Activated CD8-positive, alpha-beta T cell treated with anti-CD3 and anti-CD28 coated beads, Interleukin-2, amount 10 ng/mL, durations not matched to agents 7 days and 5 days (primary cell): ENCODE data around the gene OTUD3. TPM values are rescaled to one million over a fixed set of nuclear protein-coding genes. Genes with fewer than 3 reads are reported as not detected.
A peak's percentile ranks its signal among the peaks of the same experiment; 100 is the strongest.

Experiments used
- ATAC-seq: fragments of 150-1000 bp; cut with Tn5 transposase; one replicate; pipeline ENCODE4 v1.10.0; 2021; ENCODE audit warnings: moderate library complexity
- CTCF ChIA-PET: fragments of 350-600 bp; sonication (Branson Sonifier 250); formaldehyde crosslinking; loops from one replicate; lab custom pipeline; 2021; ENCODE audit warnings: antibody characterized with exemption; lab: Charles Lee
- POLR2A ChIA-PET: fragments of 350-600 bp; sonication (Branson Sonifier 250); formaldehyde crosslinking; loops from one replicate; lab custom pipeline; 2021; ENCODE audit warnings: antibody characterized with exemption; lab: Charles Lee
- DNase-seq: peaks from one replicate; pipeline ENCODE4 v3.0.0-alpha.2; 2020
- H3K27ac Mint-ChIP-seq: one replicate; pipeline ENCODE4 v1.8.0; 2021; ENCODE audit warnings: mild to moderate bottlenecking, mixed read lengths
- H3K27me3 Mint-ChIP-seq: one replicate; pipeline ENCODE4 v1.8.0; 2021; ENCODE audit warnings: low read depth, mixed read lengths
- H3K36me3 Mint-ChIP-seq: one replicate; pipeline ENCODE4 v1.8.0; 2021; ENCODE audit warnings: low read depth, mixed read lengths
- H3K4me1 Mint-ChIP-seq: one replicate; pipeline ENCODE4 v1.8.0; 2021; ENCODE audit warnings: low read depth, mixed read lengths
- H3K4me3 Mint-ChIP-seq: one replicate; pipeline ENCODE4 v1.8.0; 2021; ENCODE audit warnings: mild to moderate bottlenecking, mixed read lengths
- H3K9me3 Mint-ChIP-seq: one replicate; pipeline ENCODE4 v1.8.0; 2022; ENCODE audit warnings: mixed read lengths; ENCODE audit not compliant: insufficient read depth
- total RNA-seq, 2 experiments: library from RNA; stranded (reverse); gene quantifications; one replicate each; pipeline ENCODE4 v1.2.3, GENCODE V29; 2021

The OTUD3 gene
- total RNA-seq, 2 experiments from 2014 or later: 9.7 to 10.4 TPM

DNA sequence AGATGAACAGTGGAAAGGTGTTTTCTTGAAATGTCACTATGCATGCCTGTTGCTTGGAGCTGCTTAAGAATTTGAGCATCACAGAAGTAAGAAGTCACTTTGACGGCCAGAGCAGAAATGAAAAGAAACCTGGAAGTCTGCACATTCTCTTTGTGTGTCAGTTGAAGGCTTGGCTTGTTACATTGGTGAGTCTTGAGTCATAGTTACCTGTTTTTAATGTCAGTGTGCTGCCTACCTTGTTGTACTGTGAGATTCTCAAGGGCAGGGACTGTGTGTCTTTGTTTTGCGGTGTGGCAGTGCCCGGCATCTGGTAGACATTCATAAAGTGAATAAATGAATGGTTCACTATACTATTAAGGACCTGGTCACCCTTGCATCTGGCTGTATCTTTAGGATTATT lies 9.9 kb downstream of the OTUD3 start:
- ChIA-PET POLR2A (no interaction called here), CTCF (interaction anchor here (3.3 kb wide), 1 partner anchor 10 kb away, joined by 14 read pairs; the partner anchor contains the start of gene OTUD3)
- Mint-ChIP-seq H3K4me3 (no peak overlapping the region), H3K4me1 (peaks cover 4% of the 10 kb centered on the region), H3K36me3 (peaks cover 31% of the 10 kb centered on the region), H3K27me3 (no peaks in the 10 kb centered on the region), H3K27ac (no peak overlapping the region), H3K9me3 (no peaks in the 10 kb centered on the region)
- ATAC-seq: no peak
- no peak for DNase-seq

- no peak overlapping the region for H3K4me3 Mint-ChIP-seq
- H3K27ac Mint-ChIP-seq: no peak overlapping the region
- H3K27me3 Mint-ChIP-seq: no peaks in the 10 kb centered on the region
- DNase-seq (no peak), ATAC-seq (no peak)
- peaks cover 35% of the 10 kb centered on the region for H3K36me3 Mint-ChIP-seq
- peaks cover 4% of the 10 kb centered on the region for H3K4me1 Mint-ChIP-seq
- POLR2A ChIA-PET: no interaction called here
- CTCF ChIA-PET: interaction anchor here (1.6 to 3.3 kb wide), 2 partner anchors 11 to 25 kb away, joined by 6 to 14 read pairs; partner anchors contain the start of gene OTUD3
- no peaks in the 10 kb centered on the region for H3K9me3 Mint-ChIP-seq
These were observed 10.5 kb downstream of the OTUD3 start for GRCh38 chr1:19892628-19893168.

DNA sequence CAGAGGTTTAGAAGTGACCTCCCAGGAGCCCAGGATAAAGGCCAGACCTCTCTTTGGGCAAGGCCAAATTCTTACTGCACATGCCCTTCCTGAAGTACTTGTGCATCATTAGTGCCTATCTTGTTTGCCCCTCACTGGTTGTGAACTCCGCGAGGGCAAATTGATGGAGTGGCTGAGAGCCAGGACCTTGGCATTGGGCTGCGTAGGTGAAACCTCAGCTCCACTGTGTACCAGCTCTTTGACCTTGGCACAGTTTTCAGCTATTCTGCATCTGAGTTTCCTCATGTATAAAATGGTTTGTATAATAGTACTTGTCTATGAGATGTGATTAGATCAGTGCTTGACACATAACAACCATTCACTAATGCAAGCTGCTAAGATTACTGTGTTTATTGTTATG lies 11.5 kb downstream of the OTUD3 start:
- Mint-ChIP-seq H3K27me3 (no peaks in the 10 kb centered on the region), H3K4me1 (no peaks in the 10 kb centered on the region), H3K27ac (no peak overlapping the region), H3K9me3 (no peaks in the 10 kb centered on the region), H3K4me3 (no peak overlapping the region), H3K36me3 (peaks cover 33% of the 10 kb centered on the region)
- CTCF ChIA-PET: interaction anchor here (0.8 to 1.7 kb wide), 3 partner anchors 11 to 24 kb away, joined by 3 to 10 read pairs (median 6); partner anchors contain the start of gene OTUD3
- DNase-seq (no peak), ATAC-seq (no peak)
- POLR2A ChIA-PET: no interaction called here

DNA sequence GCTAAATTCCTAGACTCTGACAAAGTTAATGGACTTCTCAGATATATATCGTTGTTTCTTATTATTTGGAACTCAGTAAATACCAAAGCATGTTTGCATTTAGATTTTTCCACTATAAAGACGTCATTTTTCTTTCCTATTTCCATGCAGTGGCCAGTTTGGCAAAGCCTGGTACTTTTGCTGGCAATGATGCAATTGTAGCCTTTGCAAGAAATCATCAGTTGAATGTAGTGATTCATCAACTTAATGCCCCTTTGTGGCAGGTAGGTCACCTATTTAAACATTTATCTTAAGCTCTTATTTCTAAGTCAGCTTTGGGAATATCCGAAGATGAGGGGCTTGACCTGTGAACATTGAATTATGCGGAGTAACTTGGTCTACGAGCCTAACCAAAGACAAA lies 12.0 kb downstream of the OTUD3 start:
- Mint-ChIP-seq H3K27me3 (no peaks in the 10 kb centered on the region), H3K27ac (no peak overlapping the region), H3K4me1 (no peaks in the 10 kb centered on the region), H3K36me3 (peaks cover 38% of the 10 kb centered on the region), H3K4me3 (no peak overlapping the region), H3K9me3 (no peaks in the 10 kb centered on the region)
- CTCF ChIA-PET: interaction anchor here (0.8 to 1.7 kb wide), 3 partner anchors 11 to 23 kb away, joined by 3 to 10 read pairs (median 6); partner anchors contain the start of gene OTUD3
- DNase-seq: no peak
- no peak for ATAC-seq
- POLR2A ChIA-PET: no interaction called here

- H3K27me3 Mint-ChIP-seq: no peaks in the 10 kb centered on the region
- CTCF ChIA-PET: interaction anchor here (1.6 kb wide), 1 partner anchor 20 kb away, joined by 6 read pairs; the partner anchor contains the start of gene OTUD3
- POLR2A ChIA-PET: no interaction called here
- H3K9me3 Mint-ChIP-seq: no peaks in the 10 kb centered on the region
- DNase-seq (no peak), ATAC-seq (no peak)
- H3K36me3 Mint-ChIP-seq: peaks cover 53% of the 10 kb centered on the region
- H3K4me1 Mint-ChIP-seq: no peaks in the 10 kb centered on the region
- H3K4me3 Mint-ChIP-seq: no peak overlapping the region
- no peak overlapping the region for H3K27ac Mint-ChIP-seq
These were observed 19.5 kb downstream of the OTUD3 start for GRCh38 chr1:19901653-19902052.

GRCh38 chr1:19903621-19904020 lies 21.4 kb downstream of the OTUD3 start:
- DNase-seq (no peak), ATAC-seq (no peak)
- ChIA-PET POLR2A (no interaction called here), CTCF (no interaction called here)
- Mint-ChIP-seq H3K27me3 (no peaks in the 10 kb centered on the region), H3K4me3 (no peak overlapping the region), H3K36me3 (peaks cover 60% of the 10 kb centered on the region), H3K27ac (no peak overlapping the region), H3K4me1 (no peaks in the 10 kb centered on the region), H3K9me3 (no peaks in the 10 kb centered on the region)

DNA sequence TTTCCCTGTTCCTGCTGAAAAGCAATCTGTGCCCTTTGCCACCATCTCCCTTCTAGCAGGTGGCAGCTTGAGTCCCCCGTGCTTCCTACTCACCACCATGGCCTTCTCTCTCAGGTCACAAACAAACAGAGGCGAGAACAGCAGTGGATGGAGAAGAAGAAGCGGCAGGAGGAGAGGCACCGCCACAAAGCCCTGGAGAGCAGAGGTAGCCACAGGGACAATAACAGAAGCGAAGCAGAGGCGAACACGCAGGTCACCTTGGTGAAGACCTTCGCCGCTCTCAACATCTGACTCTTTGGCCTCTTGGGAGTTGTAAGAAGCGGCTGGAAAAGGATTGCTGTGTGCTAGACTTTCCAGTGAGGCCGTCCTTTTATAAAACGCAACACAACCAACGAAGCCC lies 25.3 kb downstream of the OTUD3 start:
- ATAC-seq (no peak), DNase-seq (no peak)
- CTCF ChIA-PET: interaction anchor here (1.3 to 2.0 kb wide), 2 partner anchors 10 to 306 kb away, joined by 4 read pairs; no protein-coding TSS in a partner anchor
- H3K27ac Mint-ChIP-seq: no peak overlapping the region
- H3K36me3 Mint-ChIP-seq: peaks cover 54% of the 10 kb centered on the region
- no peak overlapping the region for H3K4me3 Mint-ChIP-seq
- POLR2A ChIA-PET: interaction anchor here (0.9 kb wide), 1 partner anchor 26 kb away, joined by 4 read pairs; the partner anchor contains the start of gene OTUD3
- no peaks in the 10 kb centered on the region for H3K4me1 Mint-ChIP-seq
- H3K9me3 Mint-ChIP-seq: no peaks in the 10 kb centered on the region
- no peaks in the 10 kb centered on the region for H3K27me3 Mint-ChIP-seq

GRCh38 chr1:19909392-19909791 lies 27.2 kb downstream of the OTUD3 start:
- Mint-ChIP-seq H3K4me1 (no peaks in the 10 kb centered on the region), H3K36me3 (peaks cover 53% of the 10 kb centered on the region), H3K27me3 (no peaks in the 10 kb centered on the region), H3K27ac (no peak overlapping the region), H3K4me3 (no peak overlapping the region), H3K9me3 (no peaks in the 10 kb centered on the region)
- ATAC-seq (no peak), DNase-seq (no peak)
- CTCF ChIA-PET: interaction anchor here (1.0 to 1.4 kb wide), 3 partner anchors 8 to 286 kb away, joined by 3 read pairs; partner anchors contain the start of gene OTUD3
- POLR2A ChIA-PET: no interaction called here

GRCh38 chr1:19909971-19910370 lies 27.8 kb downstream of the OTUD3 start:
- POLR2A ChIA-PET: interaction anchor here (1.1 kb wide), 1 partner anchor 28 kb away, joined by 4 read pairs; the partner anchor contains the start of gene OTUD3
- CTCF ChIA-PET: interaction anchor here (1.0 to 1.4 kb wide), 3 partner anchors 8 to 286 kb away, joined by 3 read pairs; partner anchors contain the start of gene OTUD3
- Mint-ChIP-seq H3K27ac (no peak overlapping the region), H3K27me3 (no peaks in the 10 kb centered on the region), H3K9me3 (no peaks in the 10 kb centered on the region), H3K4me1 (no peaks in the 10 kb centered on the region), H3K36me3 (peaks cover 51% of the 10 kb centered on the region), H3K4me3 (no peak overlapping the region)
- no peak for DNase-seq
- ATAC-seq: no peak

GRCh38 chr1:19910650-19911049 lies 28.5 kb downstream of the OTUD3 start:
- POLR2A ChIA-PET: interaction anchor here (1.1 kb wide), 1 partner anchor 29 kb away, joined by 4 read pairs; the partner anchor contains the start of gene OTUD3

DNA sequence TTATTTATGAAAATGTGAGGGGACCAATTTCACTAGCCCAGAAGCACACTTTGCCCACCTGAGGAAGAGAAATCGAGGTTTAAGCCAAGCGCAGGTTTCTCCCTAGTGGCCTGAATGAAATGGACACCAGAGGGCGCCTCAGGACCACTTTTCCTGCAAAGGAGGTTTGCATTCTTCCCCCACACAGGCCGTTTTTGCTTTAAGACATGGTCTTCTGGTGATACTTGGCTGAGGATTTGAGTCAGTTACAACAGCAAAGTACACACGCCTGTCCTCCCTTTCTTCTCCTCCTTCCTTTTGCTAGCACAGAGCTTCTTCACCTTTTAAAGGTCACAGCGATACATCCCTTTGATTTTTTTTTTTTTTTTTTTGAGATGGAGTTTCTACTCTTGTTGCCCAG lies 35.9 kb downstream of the OTUD3 start:
- ATAC-seq (peak; percentile 74), DNase-seq (peak; percentile 88)
- ChIA-PET POLR2A (no interaction called here), CTCF (interaction anchor here (0.7 to 7.6 kb wide), 15 partner anchors 9 to 577 kb away, joined by 3 to 74 read pairs (median 4); no protein-coding TSS in a partner anchor)
- Mint-ChIP-seq H3K9me3 (no peaks in the 10 kb centered on the region), H3K36me3 (peaks cover 4% of the 10 kb centered on the region), H3K4me3 (no peak overlapping the region), H3K27me3 (no peaks in the 10 kb centered on the region), H3K27ac (no peak overlapping the region), H3K4me1 (peaks cover 4% of the 10 kb centered on the region)

More at GRCh38 chr1:19910650-19911049, 28.5 kb downstream of the OTUD3 start:
- peaks cover 48% of the 10 kb centered on the region for H3K36me3 Mint-ChIP-seq
- H3K4me1 Mint-ChIP-seq: no peaks in the 10 kb centered on the region
- H3K27ac Mint-ChIP-seq: no peak overlapping the region
- H3K9me3 Mint-ChIP-seq: no peaks in the 10 kb centered on the region
- no peak overlapping the region for H3K4me3 Mint-ChIP-seq
- CTCF ChIA-PET: interaction anchor here (1.4 kb wide), 1 partner anchor 285 kb away, joined by 3 read pairs; no protein-coding TSS in a partner anchor
- ATAC-seq (no peak), DNase-seq (no peak)
- H3K27me3 Mint-ChIP-seq: no peaks in the 10 kb centered on the region

GRCh38 chr1:19920132-19920710 lies 38.0 kb downstream of the OTUD3 start:
- POLR2A ChIA-PET: no interaction called here
- no peaks in the 10 kb centered on the region for H3K36me3 Mint-ChIP-seq

More at GRCh38 chr1:19920132-19920710, 38.0 kb downstream of the OTUD3 start:
- H3K4me1 Mint-ChIP-seq: peaks cover 4% of the 10 kb centered on the region
- DNase-seq: no peak
- H3K27ac Mint-ChIP-seq: no peak overlapping the region
- H3K9me3 Mint-ChIP-seq: no peaks in the 10 kb centered on the region
- no peaks in the 10 kb centered on the region for H3K27me3 Mint-ChIP-seq
- ATAC-seq: no peak
- CTCF ChIA-PET: interaction anchor here (1.3 to 7.6 kb wide), 3 partner anchors 38 to 276 kb away, joined by 3 to 74 read pairs (median 5); partner anchors contain the start of gene OTUD3
- no peak overlapping the region for H3K4me3 Mint-ChIP-seq
